Coronary artery (tissue), 2 donors: ENCODE data around the gene EML5.

Source experiments
- DNase-seq: peaks from one replicate; pipeline ENCODE4 v3.0.0-alpha.2; 2017; ENCODE audit warnings: low spot score
- H3K27ac ChIP-seq, 2 donors: fragments of 200-600 bp; sonication (generic); one replicate each; pipeline ENCODE4 v1.5.1; 2016 to 2019
- H3K4me3 ChIP-seq: fragments of 200-600 bp; sonication (generic); 2 replicates; pipeline ENCODE4 v1.5.1; 2016; ENCODE audit warnings: mild to moderate bottlenecking, moderate library complexity
- CTCF ChIP-seq: fragments of 200-600 bp; sonication (generic); IDR thresholded peaks from one replicate; pipeline ENCODE4 v1.5.1; 2019; ENCODE audit warnings: antibody characterized with exemption

Gene EML5

GRCh38 chr14:88604212-88604611 is 188.5 kb downstream of the EML5 start:
- H3K27ac ChIP-seq: no peak overlapping the region
- no peak overlapping the region for H3K4me3 ChIP-seq
- DNase-seq: no peak
- no peak for TF ChIP-seq CTCF

GRCh38 chr14:88599761-88600439 is 192.9 kb downstream of the EML5 start:
- TF ChIP-seq CTCF: no peak
- DNase-seq: no peak
- Histone ChIP-seq H3K4me3 (no peak overlapping the region), H3K27ac (no peak overlapping the region)

GRCh38 chr14:88599326-88599725 is 193.4 kb downstream of the EML5 start:
- Histone ChIP-seq H3K4me3 (no peak overlapping the region), H3K27ac (no peak overlapping the region)
- no peak for TF ChIP-seq CTCF
- DNase-seq: no peak

GRCh38 chr14:88598097-88598675 is 194.6 kb downstream of the EML5 start:
- no peak overlapping the region for H3K4me3 ChIP-seq
- H3K27ac ChIP-seq: no peak overlapping the region
- no peak for DNase-seq
- no peak for TF ChIP-seq CTCF

GRCh38 chr14:88597601-88598000 is 195.2 kb downstream of the EML5 start:
- no peak overlapping the region for H3K27ac ChIP-seq
- DNase-seq: no peak
- H3K4me3 ChIP-seq: no peak overlapping the region
- no peak for TF ChIP-seq CTCF

- no peak overlapping the region for H3K4me3 ChIP-seq
- H3K27ac ChIP-seq: no peak overlapping the region
- TF ChIP-seq CTCF: no peak
- DNase-seq: no peak
These were observed 195.7 kb downstream of the EML5 start for GRCh38 chr14:88597038-88597437.

- no peak for TF ChIP-seq CTCF
- no peak overlapping the region for H3K4me3 ChIP-seq
- H3K27ac ChIP-seq: no peak overlapping the region
- DNase-seq: no peak
These were observed 200.7 kb downstream of the EML5 start for GRCh38 chr14:88592031-88592430.
